ENCODE results near the gene TYW1B.
"Not testable (repeated sequence)": the region's sequence is repeated elsewhere in the genome, so short reads cannot be mapped to it uniquely, and the experiment has no call there.

The TYW1B gene

DNA sequence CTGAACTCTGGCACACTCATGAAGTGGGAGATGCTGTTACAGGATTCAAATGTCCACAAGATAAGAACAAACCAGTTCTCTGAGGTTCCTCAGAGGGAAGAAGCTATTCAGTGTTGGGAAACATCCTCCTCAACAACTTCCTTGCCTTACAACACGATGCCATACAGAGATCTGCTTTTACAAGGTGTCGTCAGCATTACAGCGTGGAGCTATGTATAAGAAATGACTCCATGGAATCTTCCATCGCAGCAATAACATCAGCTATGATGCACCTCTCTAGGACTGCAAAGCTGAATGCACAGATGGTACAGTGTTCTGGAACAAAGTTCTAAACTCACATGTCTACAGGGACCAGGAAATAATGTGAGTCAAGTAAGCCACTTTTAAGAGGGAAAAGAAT lies 122.3 kb downstream of the TYW1B start:
- not testable (repeated sequence) for H3K4me1 ChIP-seq (ENCODE audit: control insufficient read depth, insufficient read depth, low read length); H3K4me3 ChIP-seq (ENCODE audit: low read length); H3K36me3 ChIP-seq (ENCODE audit: control insufficient read depth, insufficient read depth, low read length); H3K27me3 ChIP-seq (ENCODE audit: control insufficient read depth, insufficient read depth, low read length); H3K27ac ChIP-seq (ENCODE audit: low read depth, low read length); H3K9ac ChIP-seq (ENCODE audit: low read length)

DNA sequence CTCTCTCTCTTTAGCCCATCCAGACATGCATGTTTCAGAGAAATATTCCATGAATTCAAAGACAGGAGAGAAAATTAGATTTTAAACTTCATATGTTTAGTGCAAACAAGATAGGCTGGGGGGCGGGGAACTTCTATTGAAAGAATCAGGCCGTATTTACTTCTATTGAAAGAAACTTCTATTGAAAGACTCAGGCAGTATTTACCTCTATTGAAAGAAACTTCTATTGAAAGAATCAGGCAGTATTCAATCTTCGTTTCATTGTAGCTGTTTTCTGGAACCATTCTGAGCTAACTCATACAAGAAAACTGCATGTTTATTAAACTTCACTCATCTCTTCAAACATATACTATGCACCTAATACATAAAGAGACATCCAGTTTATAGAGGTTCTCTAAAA lies 123.1 kb downstream of the TYW1B start:
- Histone ChIP-seq H3K4me1 (ENCODE audit: control insufficient read depth, insufficient read depth, low read length) (no peaks in the 10 kb centered on the region), H3K27me3 (ENCODE audit: control insufficient read depth, insufficient read depth, low read length) (no peaks in the 10 kb centered on the region), H3K9ac (ENCODE audit: low read length) (no peak overlapping the region), H3K4me3 (ENCODE audit: low read length) (no peak overlapping the region), H3K27ac (ENCODE audit: low read depth, low read length) (no peak overlapping the region), H3K36me3 (ENCODE audit: control insufficient read depth, insufficient read depth, low read length) (no peaks in the 10 kb centered on the region)

- not testable (repeated sequence) for H3K36me3 ChIP-seq (ENCODE audit: control insufficient read depth, insufficient read depth, low read length); H3K27ac ChIP-seq (ENCODE audit: low read depth, low read length); H3K4me1 ChIP-seq (ENCODE audit: control insufficient read depth, insufficient read depth, low read length); H3K4me3 ChIP-seq (ENCODE audit: low read length); H3K9ac ChIP-seq (ENCODE audit: low read length); H3K27me3 ChIP-seq (ENCODE audit: control insufficient read depth, insufficient read depth, low read length)
Observed at GRCh38 chr7:72700548-72700947, 127.5 kb downstream of the TYW1B start.

- H3K27ac ChIP-seq (ENCODE audit: low read depth, low read length); H3K36me3 ChIP-seq (ENCODE audit: control insufficient read depth, insufficient read depth, low read length); H3K9ac ChIP-seq (ENCODE audit: low read length); H3K27me3 ChIP-seq (ENCODE audit: control insufficient read depth, insufficient read depth, low read length); H3K4me3 ChIP-seq (ENCODE audit: low read length); H3K4me1 ChIP-seq (ENCODE audit: control insufficient read depth, insufficient read depth, low read length): not testable (repeated sequence)
Observed at GRCh38 chr7:72697066-72697465, 130.9 kb downstream of the TYW1B start.

DNA sequence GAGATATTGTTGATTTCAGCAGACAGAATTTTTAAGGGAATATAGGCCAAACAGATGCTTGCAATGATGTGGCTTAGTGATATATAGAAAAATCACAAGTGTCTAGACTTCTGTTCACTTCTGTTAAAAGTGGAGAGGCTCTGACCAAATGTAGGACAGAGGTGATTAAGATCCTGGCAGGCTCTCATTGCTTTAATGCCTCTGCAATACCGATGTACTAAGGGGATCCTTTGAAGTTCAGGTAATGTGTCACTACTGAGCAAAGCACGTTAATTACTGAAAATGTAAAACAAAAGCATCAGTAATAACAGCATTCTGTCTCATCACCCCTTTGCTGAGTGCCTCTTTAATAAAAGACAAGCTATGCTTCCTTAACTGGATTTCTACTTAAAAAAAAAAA lies 131.4 kb downstream of the TYW1B start:
- H3K27me3 ChIP-seq (ENCODE audit: control insufficient read depth, insufficient read depth, low read length); H3K36me3 ChIP-seq (ENCODE audit: control insufficient read depth, insufficient read depth, low read length); H3K9ac ChIP-seq (ENCODE audit: low read length); H3K27ac ChIP-seq (ENCODE audit: low read depth, low read length); H3K4me3 ChIP-seq (ENCODE audit: low read length); H3K4me1 ChIP-seq (ENCODE audit: control insufficient read depth, insufficient read depth, low read length): not testable (repeated sequence)

- H3K27me3 ChIP-seq (ENCODE audit: control insufficient read depth, insufficient read depth, low read length); H3K9ac ChIP-seq (ENCODE audit: low read length); H3K4me3 ChIP-seq (ENCODE audit: low read length); H3K27ac ChIP-seq (ENCODE audit: low read depth, low read length); H3K36me3 ChIP-seq (ENCODE audit: control insufficient read depth, insufficient read depth, low read length); H3K4me1 ChIP-seq (ENCODE audit: control insufficient read depth, insufficient read depth, low read length): not testable (repeated sequence)
Observed at GRCh38 chr7:72695482-72695881, 132.5 kb downstream of the TYW1B start.

DNA sequence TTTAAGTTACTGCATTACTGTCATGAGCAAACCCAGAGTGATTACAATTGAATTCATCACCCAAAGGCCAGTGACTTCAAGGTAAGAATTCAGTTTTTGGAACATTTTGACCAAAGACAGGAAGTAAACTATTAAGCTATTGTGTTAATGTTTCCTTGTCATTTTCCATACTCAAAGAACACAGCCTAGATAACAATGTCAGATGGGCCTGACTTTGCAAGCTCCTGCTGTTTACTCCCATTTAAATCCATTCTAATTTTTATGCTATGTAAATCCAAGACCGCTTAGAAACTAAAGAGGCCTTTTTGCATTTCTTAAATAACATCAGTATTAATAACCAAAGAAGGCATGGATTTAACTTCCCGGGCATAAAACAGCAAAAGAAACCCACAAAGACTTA lies 136.6 kb downstream of the TYW1B start:
- not testable (repeated sequence) for H3K9ac ChIP-seq (ENCODE audit: low read length); H3K27ac ChIP-seq (ENCODE audit: low read depth, low read length); H3K4me3 ChIP-seq (ENCODE audit: low read length); H3K4me1 ChIP-seq (ENCODE audit: control insufficient read depth, insufficient read depth, low read length); H3K27me3 ChIP-seq (ENCODE audit: control insufficient read depth, insufficient read depth, low read length); H3K36me3 ChIP-seq (ENCODE audit: control insufficient read depth, insufficient read depth, low read length)

DNA sequence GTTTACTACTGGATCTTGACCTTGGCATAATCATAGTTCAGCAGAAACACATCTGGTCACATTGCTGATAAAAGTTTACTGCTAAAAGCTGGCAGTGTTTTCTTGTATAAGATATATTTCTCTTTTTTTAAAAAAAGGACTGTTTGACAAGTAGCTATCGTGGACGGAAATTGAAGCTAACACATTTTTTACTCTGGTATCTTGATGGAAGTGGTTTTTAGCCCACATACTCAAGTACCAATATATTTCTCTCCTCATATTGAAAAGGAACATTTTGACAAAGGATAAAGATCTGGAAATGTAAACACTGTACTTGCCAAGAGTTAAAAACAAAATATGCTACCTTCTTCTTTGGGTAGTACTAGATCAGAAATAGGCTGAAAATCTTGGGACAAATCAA lies 137.8 kb downstream of the TYW1B start:
- H3K4me3 ChIP-seq (ENCODE audit: low read length); H3K36me3 ChIP-seq (ENCODE audit: control insufficient read depth, insufficient read depth, low read length); H3K9ac ChIP-seq (ENCODE audit: low read length); H3K4me1 ChIP-seq (ENCODE audit: control insufficient read depth, insufficient read depth, low read length); H3K27ac ChIP-seq (ENCODE audit: low read depth, low read length); H3K27me3 ChIP-seq (ENCODE audit: control insufficient read depth, insufficient read depth, low read length): not testable (repeated sequence)

DNA sequence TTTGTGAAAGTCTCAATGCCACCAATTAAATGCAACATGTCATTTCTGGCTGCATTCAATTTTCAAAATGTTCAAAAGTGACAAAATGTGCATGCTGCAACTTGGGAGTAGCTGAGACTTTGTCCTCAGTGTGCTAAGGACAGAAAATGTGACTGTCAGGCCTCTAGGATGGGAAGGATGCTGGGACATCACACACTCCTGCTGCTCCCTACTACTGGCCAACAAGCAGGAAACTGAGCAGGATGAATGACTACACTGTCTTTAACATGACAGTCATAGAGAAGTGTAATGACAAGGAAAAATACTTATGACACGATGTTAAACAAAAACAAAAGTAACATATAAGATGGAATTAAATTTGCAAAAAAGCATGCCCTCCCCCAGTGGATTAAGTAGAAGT lies 138.7 kb downstream of the TYW1B start:
- H3K4me1 ChIP-seq (ENCODE audit: control insufficient read depth, insufficient read depth, low read length); H3K27ac ChIP-seq (ENCODE audit: low read depth, low read length); H3K4me3 ChIP-seq (ENCODE audit: low read length); H3K9ac ChIP-seq (ENCODE audit: low read length); H3K36me3 ChIP-seq (ENCODE audit: control insufficient read depth, insufficient read depth, low read length); H3K27me3 ChIP-seq (ENCODE audit: control insufficient read depth, insufficient read depth, low read length): not testable (repeated sequence)

- H3K4me1 ChIP-seq (ENCODE audit: control insufficient read depth, insufficient read depth, low read length); H3K9ac ChIP-seq (ENCODE audit: low read length); H3K27me3 ChIP-seq (ENCODE audit: control insufficient read depth, insufficient read depth, low read length): not testable (repeated sequence)
Observed at GRCh38 chr7:72681211-72681610, 146.8 kb downstream of the TYW1B start.

DNA sequence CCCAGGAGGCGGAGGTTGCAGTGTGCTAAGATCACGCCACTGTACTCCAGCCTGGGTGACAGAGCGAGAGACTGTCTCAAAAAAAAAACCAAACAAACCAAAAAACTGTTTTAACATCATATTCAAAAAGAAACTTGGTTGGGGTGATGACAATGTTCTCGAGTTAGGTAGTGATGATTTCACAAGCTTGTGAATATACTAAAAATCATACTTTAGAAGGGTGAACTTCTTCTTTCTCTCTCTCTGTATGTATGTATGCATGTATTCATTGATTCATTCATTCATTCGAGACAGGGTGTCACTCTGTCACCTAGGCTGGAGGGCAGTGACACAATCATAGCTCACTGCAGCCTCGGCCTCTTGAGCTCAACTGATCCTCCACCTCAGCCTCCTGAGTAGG lies 151.1 kb downstream of the TYW1B start:
- not testable (repeated sequence) for H3K36me3 ChIP-seq (ENCODE audit: control insufficient read depth, insufficient read depth, low read length); H3K27me3 ChIP-seq (ENCODE audit: control insufficient read depth, insufficient read depth, low read length); H3K9ac ChIP-seq (ENCODE audit: low read length); H3K4me3 ChIP-seq (ENCODE audit: low read length); H3K27ac ChIP-seq (ENCODE audit: low read depth, low read length); H3K4me1 ChIP-seq (ENCODE audit: control insufficient read depth, insufficient read depth, low read length)

More at GRCh38 chr7:72681211-72681610, 146.8 kb downstream of the TYW1B start:
- not testable (repeated sequence) for H3K27ac ChIP-seq (ENCODE audit: low read depth, low read length); H3K4me3 ChIP-seq (ENCODE audit: low read length); H3K36me3 ChIP-seq (ENCODE audit: control insufficient read depth, insufficient read depth, low read length)

DNA sequence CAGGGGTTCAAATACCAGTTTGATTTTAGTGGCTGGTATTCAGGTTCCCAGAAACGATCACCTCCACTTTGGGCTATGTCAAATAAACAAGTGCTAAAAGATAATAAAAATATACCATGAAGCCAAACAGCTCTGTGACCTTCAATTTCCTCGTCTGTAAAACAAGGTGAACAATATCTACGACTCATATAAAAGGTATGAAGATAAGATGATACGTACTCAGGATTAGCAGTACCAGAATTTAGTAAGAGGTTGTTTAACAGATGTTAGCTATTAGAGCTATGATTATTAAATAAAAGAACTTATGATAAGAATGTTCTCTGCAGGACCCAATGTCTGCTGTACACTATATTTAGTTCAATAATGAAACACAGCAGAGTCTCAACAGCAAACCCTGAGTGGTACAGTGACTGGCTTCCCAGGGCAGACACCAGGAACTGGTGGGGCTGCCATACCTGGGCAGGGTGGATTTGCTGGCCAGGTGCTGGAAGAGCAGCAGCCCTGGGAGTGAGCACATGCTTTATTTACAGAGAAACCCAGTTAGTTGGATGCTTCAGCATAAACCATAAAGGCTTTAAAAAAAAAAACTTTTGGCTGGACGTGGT lies 151.8 kb downstream of the TYW1B start:
- H3K27ac ChIP-seq (ENCODE audit: low read depth, low read length); H3K4me1 ChIP-seq (ENCODE audit: control insufficient read depth, insufficient read depth, low read length); H3K36me3 ChIP-seq (ENCODE audit: control insufficient read depth, insufficient read depth, low read length); H3K27me3 ChIP-seq (ENCODE audit: control insufficient read depth, insufficient read depth, low read length); H3K9ac ChIP-seq (ENCODE audit: low read length); H3K4me3 ChIP-seq (ENCODE audit: low read length): not testable (repeated sequence)

GRCh38 chr7:72675686-72676085 lies 152.3 kb downstream of the TYW1B start:
- not testable (repeated sequence) for H3K4me3 ChIP-seq (ENCODE audit: low read length); H3K4me1 ChIP-seq (ENCODE audit: control insufficient read depth, insufficient read depth, low read length); H3K9ac ChIP-seq (ENCODE audit: low read length); H3K27me3 ChIP-seq (ENCODE audit: control insufficient read depth, insufficient read depth, low read length); H3K36me3 ChIP-seq (ENCODE audit: control insufficient read depth, insufficient read depth, low read length); H3K27ac ChIP-seq (ENCODE audit: low read depth, low read length)

Measured in rectal smooth muscle tissue (tissue), 1 donor.